ENCODE data around the gene TSC2.

DNA sequence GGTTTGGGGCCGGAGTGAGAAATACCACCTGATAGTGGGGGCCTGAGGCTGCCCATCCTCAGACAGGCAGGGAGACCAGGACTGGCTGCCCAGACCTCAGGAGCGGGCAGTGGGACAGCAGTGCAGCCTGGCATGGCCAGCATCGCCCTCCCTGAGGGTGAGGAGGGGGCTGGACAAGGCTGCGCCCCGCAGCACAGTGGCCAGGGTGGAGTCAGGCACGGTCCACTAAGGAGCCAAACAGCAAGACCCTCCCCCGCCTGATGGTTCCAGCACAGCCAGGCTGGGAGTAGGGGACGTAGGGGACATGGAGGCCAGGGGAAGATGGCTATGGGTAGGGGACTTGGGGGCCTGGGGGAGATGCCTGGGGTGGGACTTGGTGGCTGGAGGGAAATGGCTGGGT lies 41.5 kb upstream of the TSC2 start:
- TF ChIP-seq EZH2 (IDR thresholded peaks at IDR 0.05; ENCODE audit: insufficient read depth, poor library complexity, severe bottlenecking) (no peak), EZH2phosphoT487 (IDR thresholded peaks at IDR 0.05; ENCODE audit: insufficient read depth, low read depth) (no peak)
